ENCODE data around the gene SLC17A3.

The SLC17A3 gene

GRCh38 chr6:25880601-25881000, 6.6 kb upstream of the SLC17A3 start:
- DNase-seq (ENCODE audit: low read depth): no peak
- H3K4me3 ChIP-seq (ENCODE audit: low read depth, low read length): no peak overlapping the region
- TF ChIP-seq CTCF (IDR thresholded peaks at IDR 0.05; ENCODE audit: low read depth, low read length) (no peak), MAX (IDR thresholded peaks at IDR 0.05; ENCODE audit: low read depth, low read length) (no peak), MYC (IDR thresholded peaks at IDR 0.05; ENCODE audit: low read depth, low read length) (no peak), POLR2A (IDR thresholded peaks at IDR 0.05; ENCODE audit: extremely low read depth, insufficient read length) (no peak)

GRCh38 chr6:25878721-25879322, 4.8 kb upstream of the SLC17A3 start:
- H3K4me3 ChIP-seq (ENCODE audit: low read depth, low read length): no peak overlapping the region
- no peak for DNase-seq (ENCODE audit: low read depth)
- TF ChIP-seq MAX (IDR thresholded peaks at IDR 0.05; ENCODE audit: low read depth, low read length): no peak
- TF ChIP-seq CTCF (IDR thresholded peaks at IDR 0.05; ENCODE audit: low read depth, low read length): no peak
- TF ChIP-seq POLR2A (IDR thresholded peaks at IDR 0.05; ENCODE audit: extremely low read depth, insufficient read length): no peak

- no peak overlapping the region for H3K4me3 ChIP-seq (ENCODE audit: low read depth, low read length)
- no peak for DNase-seq (ENCODE audit: low read depth)
- TF ChIP-seq MAX (IDR thresholded peaks at IDR 0.05; ENCODE audit: low read depth, low read length): no peak
- no peak for TF ChIP-seq MYC (IDR thresholded peaks at IDR 0.05; ENCODE audit: low read depth, low read length)
- no peak for TF ChIP-seq CTCF (IDR thresholded peaks at IDR 0.05; ENCODE audit: low read depth, low read length)
- no peak for TF ChIP-seq POLR2A (IDR thresholded peaks at IDR 0.05; ENCODE audit: extremely low read depth, insufficient read length)
Measured at GRCh38 chr6:25875926-25876602, 2.0 kb upstream of the SLC17A3 start.

GRCh38 chr6:25875563-25875905, 1.5 kb upstream of the SLC17A3 start:
- DNase-seq (ENCODE audit: low read depth): no peak
- TF ChIP-seq MYC (IDR thresholded peaks at IDR 0.05; ENCODE audit: low read depth, low read length) (no peak), MAX (IDR thresholded peaks at IDR 0.05; ENCODE audit: low read depth, low read length) (no peak), CTCF (IDR thresholded peaks at IDR 0.05; ENCODE audit: low read depth, low read length) (no peak), POLR2A (IDR thresholded peaks at IDR 0.05; ENCODE audit: extremely low read depth, insufficient read length) (no peak)
- no peak overlapping the region for H3K4me3 ChIP-seq (ENCODE audit: low read depth, low read length)

- H3K4me3 ChIP-seq (ENCODE audit: low read depth, low read length): no peak overlapping the region
- peak; percentile 72 for DNase-seq (ENCODE audit: low read depth)
- TF ChIP-seq POLR2A (IDR thresholded peaks at IDR 0.05; ENCODE audit: extremely low read depth, insufficient read length) (no peak), CTCF (IDR thresholded peaks at IDR 0.05; ENCODE audit: low read depth, low read length) (no peak), MYC (IDR thresholded peaks at IDR 0.05; ENCODE audit: low read depth, low read length) (peak; percentile 32; the same call in 1 of the 2 replicates), MAX (IDR thresholded peaks at IDR 0.05; ENCODE audit: low read depth, low read length) (peak; percentile 25; the same call in 1 of the 2 replicates)
Measured at GRCh38 chr6:25874822-25875562, 949 bp upstream of the SLC17A3 start.
